Measurements from ENCODE around the gene MOV10L1. TPM values are rescaled to one million over a fixed set of nuclear protein-coding genes. Genes with fewer than 3 reads are reported as not detected.
A peak's percentile ranks its signal among the peaks of the same experiment; 100 is the strongest.

MOV10L1 gene
- total RNA-seq, 2 donors from 2014 or later = 0.25 to 0.36 TPM

- peak overlapping the region; percentile 30 for H3K27ac Mint-ChIP-seq
- peaks cover 9% of the 10 kb centered on the region for H3K27me3 Mint-ChIP-seq (ENCODE audit: low read depth)
- no peaks in the 10 kb centered on the region for H3K36me3 Mint-ChIP-seq (ENCODE audit: insufficient read depth in 2 of 2)
- peak; percentile 82 to 88 for ATAC-seq (replicated peaks in 1 of 2)
- H3K4me1 Mint-ChIP-seq (ENCODE audit: low read depth) = peaks cover 22% of the 10 kb centered on the region
- DNase-seq = peak; percentile 49 to 51
- H3K4me3 Mint-ChIP-seq = peak overlapping the region; percentile 48 to 63
- no peaks in the 10 kb centered on the region for H3K9me3 Mint-ChIP-seq
Measured at GRCh38 chr22:50112151-50113118, 22.6 kb downstream of the MOV10L1 start.

GRCh38 chr22:50114221-50115021 is 24.6 kb downstream of the MOV10L1 start:
- Mint-ChIP-seq H3K27ac (no peak overlapping the region), H3K4me3 (no peak overlapping the region), H3K36me3 (ENCODE audit: insufficient read depth in 2 of 2) (no peaks in the 10 kb centered on the region), H3K27me3 (ENCODE audit: low read depth) (peaks cover 9% of the 10 kb centered on the region), H3K4me1 (ENCODE audit: low read depth) (peaks cover 22% of the 10 kb centered on the region), H3K9me3 (no peaks in the 10 kb centered on the region)
- no peak for ATAC-seq (replicated peaks in 1 of 2)
- DNase-seq = no peak

- peaks cover 9% of the 10 kb centered on the region for H3K27me3 Mint-ChIP-seq (ENCODE audit: low read depth)
- no peaks in the 10 kb centered on the region for H3K9me3 Mint-ChIP-seq
- no peak for ATAC-seq (replicated peaks in 1 of 2)
- no peak for DNase-seq
- peaks cover 22% of the 10 kb centered on the region for H3K4me1 Mint-ChIP-seq (ENCODE audit: low read depth)
- no peak overlapping the region for H3K27ac Mint-ChIP-seq
- no peak overlapping the region for H3K4me3 Mint-ChIP-seq
- no peaks in the 10 kb centered on the region for H3K36me3 Mint-ChIP-seq (ENCODE audit: insufficient read depth in 2 of 2)
Measured at GRCh38 chr22:50115693-50116092, 25.9 kb downstream of the MOV10L1 start.

GRCh38 chr22:50117168-50117762 is 27.5 kb downstream of the MOV10L1 start:
- no peak for ATAC-seq (replicated peaks in 1 of 2)
- Mint-ChIP-seq H3K27me3 (ENCODE audit: low read depth) (peaks cover 9% of the 10 kb centered on the region), H3K4me3 (no peak overlapping the region), H3K36me3 (ENCODE audit: insufficient read depth in 2 of 2) (peaks cover 0 to 1% of the 10 kb centered on the region in 2 donors), H3K9me3 (no peaks in the 10 kb centered on the region), H3K4me1 (ENCODE audit: low read depth) (peaks cover 7% of the 10 kb centered on the region), H3K27ac (no peak overlapping the region)
- no peak for DNase-seq

GRCh38 chr22:50118129-50118528 is 28.3 kb downstream of the MOV10L1 start:
- DNase-seq (no peak), ATAC-seq (replicated peaks in 1 of 2) (no peak)
- no peaks in the 10 kb centered on the region for H3K4me1 Mint-ChIP-seq (ENCODE audit: low read depth)
- H3K9me3 Mint-ChIP-seq = peaks cover 0 to 2% of the 10 kb centered on the region in 2 donors
- no peak overlapping the region for H3K4me3 Mint-ChIP-seq
- peaks cover 0 to 1% of the 10 kb centered on the region in 2 donors for H3K36me3 Mint-ChIP-seq (ENCODE audit: insufficient read depth in 2 of 2)
- no peak overlapping the region for H3K27ac Mint-ChIP-seq
- peaks cover 1% of the 10 kb centered on the region for H3K27me3 Mint-ChIP-seq (ENCODE audit: low read depth)

GRCh38 chr22:50118557-50119168 is 28.9 kb downstream of the MOV10L1 start:
- no peaks in the 10 kb centered on the region for H3K4me1 Mint-ChIP-seq (ENCODE audit: low read depth)
- ATAC-seq (replicated peaks in 1 of 2) = no peak
- no peaks in the 10 kb centered on the region for H3K27me3 Mint-ChIP-seq (ENCODE audit: low read depth)
- DNase-seq = no peak
- H3K36me3 Mint-ChIP-seq (ENCODE audit: insufficient read depth in 2 of 2) = peaks cover 4% of the 10 kb centered on the region in 2 donors
- no peak overlapping the region for H3K27ac Mint-ChIP-seq
- no peak overlapping the region for H3K4me3 Mint-ChIP-seq
- H3K9me3 Mint-ChIP-seq = peaks cover 0 to 4% of the 10 kb centered on the region in 2 donors

- H3K36me3 Mint-ChIP-seq (ENCODE audit: insufficient read depth in 2 of 2) = peaks cover 7% of the 10 kb centered on the region in 2 donors
- no peaks in the 10 kb centered on the region for H3K4me1 Mint-ChIP-seq (ENCODE audit: low read depth)
- no peak overlapping the region for H3K4me3 Mint-ChIP-seq
- H3K9me3 Mint-ChIP-seq = peaks cover 4 to 7% of the 10 kb centered on the region in 2 donors
- H3K27ac Mint-ChIP-seq = no peak overlapping the region
- ATAC-seq (replicated peaks in 1 of 2) (no peak), DNase-seq (no peak)
- no peaks in the 10 kb centered on the region for H3K27me3 Mint-ChIP-seq (ENCODE audit: low read depth)
Measured at GRCh38 chr22:50119169-50119767, 29.5 kb downstream of the MOV10L1 start.

GRCh38 chr22:50119768-50120251 is 30.0 kb downstream of the MOV10L1 start:
- DNase-seq (no peak), ATAC-seq (replicated peaks in 1 of 2) (no peak)
- H3K4me1 Mint-ChIP-seq (ENCODE audit: low read depth) = no peaks in the 10 kb centered on the region
- no peak overlapping the region for H3K27ac Mint-ChIP-seq
- H3K4me3 Mint-ChIP-seq = no peak overlapping the region
- peaks cover 7 to 11% of the 10 kb centered on the region in 2 donors for H3K36me3 Mint-ChIP-seq (ENCODE audit: insufficient read depth in 2 of 2)
- H3K9me3 Mint-ChIP-seq = peaks cover 7% of the 10 kb centered on the region in 2 donors
- no peaks in the 10 kb centered on the region for H3K27me3 Mint-ChIP-seq (ENCODE audit: low read depth)

- peaks cover 7% of the 10 kb centered on the region in 2 donors for H3K9me3 Mint-ChIP-seq
- ATAC-seq (replicated peaks in 1 of 2) (no peak), DNase-seq (no peak)
- H3K27me3 Mint-ChIP-seq (ENCODE audit: low read depth) = peaks cover 6% of the 10 kb centered on the region
- H3K36me3 Mint-ChIP-seq (ENCODE audit: insufficient read depth in 2 of 2) = peaks cover 7 to 11% of the 10 kb centered on the region in 2 donors
- no peak overlapping the region for H3K4me3 Mint-ChIP-seq
- H3K27ac Mint-ChIP-seq = no peak overlapping the region
- H3K4me1 Mint-ChIP-seq (ENCODE audit: low read depth) = no peaks in the 10 kb centered on the region
Measured at GRCh38 chr22:50121202-50121740, 31.5 kb downstream of the MOV10L1 start.

GRCh38 chr22:50123119-50123518 is 33.3 kb downstream of the MOV10L1 start:
- Mint-ChIP-seq H3K4me3 (no peak overlapping the region), H3K36me3 (ENCODE audit: insufficient read depth in 2 of 2) (peaks cover 7 to 11% of the 10 kb centered on the region in 2 donors), H3K4me1 (ENCODE audit: low read depth) (no peaks in the 10 kb centered on the region), H3K9me3 (peaks cover 7% of the 10 kb centered on the region in 2 donors), H3K27me3 (ENCODE audit: low read depth) (peaks cover 16% of the 10 kb centered on the region), H3K27ac (no peak overlapping the region)
- ATAC-seq (replicated peaks in 1 of 2) (no peak), DNase-seq (no peak)

- no peak overlapping the region for H3K4me3 Mint-ChIP-seq
- no peaks in the 10 kb centered on the region for H3K4me1 Mint-ChIP-seq (ENCODE audit: low read depth)
- no peak overlapping the region for H3K27ac Mint-ChIP-seq
- H3K36me3 Mint-ChIP-seq (ENCODE audit: insufficient read depth in 2 of 2) = peaks cover 7 to 11% of the 10 kb centered on the region in 2 donors
- no peak for ATAC-seq (replicated peaks in 1 of 2)
- peaks cover 28% of the 10 kb centered on the region for H3K27me3 Mint-ChIP-seq (ENCODE audit: low read depth)
- peaks cover 7% of the 10 kb centered on the region in 2 donors for H3K9me3 Mint-ChIP-seq
- DNase-seq = no peak
Measured at GRCh38 chr22:50125029-50125428, 35.2 kb downstream of the MOV10L1 start.
